ENCODE data around the gene PSMD3. TPM values are rescaled to one million over a fixed set of nuclear protein-coding genes. Genes with fewer than 3 reads are reported as not detected.

The PSMD3 gene
- polyA plus RNA-seq, 2 of the 4 experiments (the other 2 are of a cell fraction): 87.7 to 193 TPM

DNA sequence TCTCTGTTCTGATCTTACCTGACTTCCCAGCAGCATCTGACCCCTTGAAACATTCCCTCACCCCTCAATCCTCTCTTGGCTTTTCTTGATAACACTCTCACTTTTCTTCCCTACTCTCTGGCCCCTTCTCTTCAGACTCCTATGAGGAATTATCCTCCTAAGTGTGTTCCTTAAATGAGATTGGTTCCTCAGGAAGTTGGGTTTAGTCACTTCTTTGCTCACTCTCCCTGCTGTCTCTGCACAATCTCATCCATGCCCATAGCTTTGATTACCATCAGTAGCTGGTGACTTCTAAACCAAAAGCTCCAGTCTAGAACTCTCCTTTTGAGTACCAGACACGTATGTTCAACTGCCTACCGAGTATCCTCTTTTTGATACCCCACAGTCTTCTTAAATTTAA lies 60.6 kb downstream of the PSMD3 start:
- no peak for TF ChIP-seq ATOH8 (CRISPR knock-in tag; IDR thresholded peaks at IDR 0.05; ENCODE audit: low read depth)
- no peak for TF ChIP-seq CHD4 (IDR thresholded peaks at IDR 0.05; ENCODE audit: borderline replicate concordance)
- TF ChIP-seq, protein P1, sequence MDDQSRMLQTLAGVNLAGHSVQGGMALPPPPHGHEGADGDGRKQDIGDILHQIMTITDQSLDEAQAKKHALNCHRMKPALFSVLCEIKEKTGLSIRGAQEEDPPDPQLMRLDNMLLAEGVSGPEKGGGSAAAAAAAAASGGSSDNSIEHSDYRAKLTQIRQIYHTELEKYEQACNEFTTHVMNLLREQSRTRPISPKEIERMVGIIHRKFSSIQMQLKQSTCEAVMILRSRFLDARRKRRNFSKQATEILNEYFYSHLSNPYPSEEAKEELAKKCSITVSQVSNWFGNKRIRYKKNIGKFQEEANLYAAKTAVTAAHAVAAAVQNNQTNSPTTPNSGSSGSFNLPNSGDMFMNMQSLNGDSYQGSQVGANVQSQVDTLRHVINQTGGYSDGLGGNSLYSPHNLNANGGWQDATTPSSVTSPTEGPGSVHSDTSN (IDR thresholded peaks at IDR 0.05): no peak
- TF ChIP-seq KDM5A (IDR thresholded peaks at IDR 0.05): no peak
- no peak for TF ChIP-seq ZFP36 (IDR thresholded peaks at IDR 0.05; ENCODE audit: borderline replicate concordance, partially characterized antibody)
- TF ChIP-seq EP300 (IDR thresholded peaks at IDR 0.05): no peak
- TF ChIP-seq KDM1A (IDR thresholded peaks at IDR 0.05; ENCODE audit: low read depth): no peak
- no peak for TF ChIP-seq CEBPB (IDR thresholded peaks at IDR 0.05)
- no peak for TF ChIP-seq HMGXB4 (CRISPR knock-in tag; IDR thresholded peaks at IDR 0.05; ENCODE audit: borderline replicate concordance)
- TF ChIP-seq FOSL2 (IDR thresholded peaks at IDR 0.05): no peak
- no peak for TF ChIP-seq FOSL2 (CRISPR knock-in tag; IDR thresholded peaks at IDR 0.05)
- CTCF ChIA-PET: interaction anchor here (0.5 to 23.2 kb wide), 10 partner anchors 7 to 150 kb away, joined by 3 to 625 read pairs (median 7); partner anchors contain the start of gene CSF3
- H3K4me3 ChIP-seq: no peak overlapping the region
- 0 out of 3 replicates have a peak, but pooled peaks cover 7% of the 10 kb centered on the region for H3K4me1 ChIP-seq
- H3K27ac ChIP-seq: no peak overlapping the region
- DNase-seq (ENCODE audit: low read depth in 1 of 2, low spot score in 1 of 2) (no peak), FAIRE-seq (peak; percentile 28), ATAC-seq (no peak)
- POLR2A ChIA-PET: interaction anchor here (2.0 kb wide), 1 partner anchor 13 kb away, joined by 4 read pairs; the partner anchor contains the start of gene MED24
- 92% methylated on average over 2 of the region's 2 CpGs for WGBS (ENCODE audit: missing lambda C conversion rate)
- no peaks in the 10 kb centered on the region for H3K9me3 ChIP-seq
- no peak overlapping the region for H3K4me2 ChIP-seq

Small RNA genes within 50 kb of the gene (small RNA-seq; reads per million reads assigned to genes)
- gene SNORD124: 10.4 to 410 (median 71.9) reads per million in 6 experiments

Other genes starting within 250 kb of the PSMD3 start
- gene GRB7, start 242.9 kb upstream of the PSMD3 start, polyA plus RNA-seq (2011; rRNA removed): 5.9 and 8.6 TPM in 2 replicates
- 5.0 to 10.7 TPM (median 10.1 TPM) in 3 replicates for gene GRB7, start 242.9 kb upstream of the PSMD3 start, polyA plus RNA-seq (2017; fragmentation: RNase III; extraction: RNeasy Plus Mini Kit Qiagen cat#74134 plus additional on column Dnase treatment)
- not detected in 2 replicates for gene IKZF3, start 116.5 kb upstream of the PSMD3 start, polyA plus RNA-seq (2011; rRNA removed)
- gene IKZF3, start 116.5 kb upstream of the PSMD3 start, polyA plus RNA-seq (2017; fragmentation: RNase III; extraction: RNeasy Plus Mini Kit Qiagen cat#74134 plus additional on column Dnase treatment): not detected in 3 replicates
- gene ZPBP2, start 112.6 kb upstream of the PSMD3 start, polyA plus RNA-seq (2011; rRNA removed): not detected in 2 replicates
- gene ZPBP2, start 112.6 kb upstream of the PSMD3 start, polyA plus RNA-seq (2017; fragmentation: RNase III; extraction: RNeasy Plus Mini Kit Qiagen cat#74134 plus additional on column Dnase treatment): not detected in 3 replicates
- gene GSDMB, start 62.2 kb upstream of the PSMD3 start, polyA plus RNA-seq (2011; rRNA removed): 7.7 and 9.4 TPM in 2 replicates
- gene GSDMB, start 62.2 kb upstream of the PSMD3 start, polyA plus RNA-seq (2017; fragmentation: RNase III; extraction: RNeasy Plus Mini Kit Qiagen cat#74134 plus additional on column Dnase treatment): 4.9 to 6.8 TPM (median 6.4 TPM) in 3 replicates
- 26.9 and 49.0 TPM in 2 replicates for gene ORMDL3, start 53.2 kb upstream of the PSMD3 start, polyA plus RNA-seq (2011; rRNA removed)
- gene ORMDL3, start 53.2 kb upstream of the PSMD3 start, polyA plus RNA-seq (2017; fragmentation: RNase III; extraction: RNeasy Plus Mini Kit Qiagen cat#74134 plus additional on column Dnase treatment): 41.4 to 52.1 TPM (median 51.0 TPM) in 3 replicates
- not detected in 2 replicates for gene LRRC3C, start 53.1 kb upstream of the PSMD3 start, polyA plus RNA-seq (2011; rRNA removed)
- not detected in 3 replicates for gene LRRC3C, start 53.1 kb upstream of the PSMD3 start, polyA plus RNA-seq (2017; fragmentation: RNase III; extraction: RNeasy Plus Mini Kit Qiagen cat#74134 plus additional on column Dnase treatment)
- not detected in 2 replicates for gene GSDMA, start 17.8 kb upstream of the PSMD3 start, polyA plus RNA-seq (2011; rRNA removed)
- not detected in 3 replicates for gene GSDMA, start 17.8 kb upstream of the PSMD3 start, polyA plus RNA-seq (2017; fragmentation: RNase III; extraction: RNeasy Plus Mini Kit Qiagen cat#74134 plus additional on column Dnase treatment)
- gene CSF3, start 34.6 kb downstream of the PSMD3 start, polyA plus RNA-seq (2011; rRNA removed): 0.41 TPM in 1 of 2 replicates, not detected in the other
- not detected in 3 replicates for gene CSF3, start 34.6 kb downstream of the PSMD3 start, polyA plus RNA-seq (2017; fragmentation: RNase III; extraction: RNeasy Plus Mini Kit Qiagen cat#74134 plus additional on column Dnase treatment)
- gene MED24, start 73.6 kb downstream of the PSMD3 start, polyA plus RNA-seq (2011; rRNA removed): 63.6 and 89.5 TPM in 2 replicates
- gene MED24, start 73.6 kb downstream of the PSMD3 start, polyA plus RNA-seq (2017; fragmentation: RNase III; extraction: RNeasy Plus Mini Kit Qiagen cat#74134 plus additional on column Dnase treatment): 60.7 to 64.5 TPM (median 60.8 TPM) in 3 replicates
- gene THRA, start 82.2 kb downstream of the PSMD3 start, polyA plus RNA-seq (2011; rRNA removed): 20.1 and 27.4 TPM in 2 replicates
- 16.1 to 23.7 TPM (median 22.5 TPM) in 3 replicates for gene THRA, start 82.2 kb downstream of the PSMD3 start, polyA plus RNA-seq (2017; fragmentation: RNase III; extraction: RNeasy Plus Mini Kit Qiagen cat#74134 plus additional on column Dnase treatment)
- gene NR1D1, start 119.8 kb downstream of the PSMD3 start, polyA plus RNA-seq (2011; rRNA removed): 1.2 and 2.4 TPM in 2 replicates
- gene NR1D1, start 119.8 kb downstream of the PSMD3 start, polyA plus RNA-seq (2017; fragmentation: RNase III; extraction: RNeasy Plus Mini Kit Qiagen cat#74134 plus additional on column Dnase treatment): 3.0 to 4.6 TPM (median 4.4 TPM) in 3 replicates
- 87.8 and 95.1 TPM in 2 replicates for gene MSL1, start 141.2 kb downstream of the PSMD3 start, polyA plus RNA-seq (2011; rRNA removed)
- 60.4 to 70.1 TPM (median 64.8 TPM) in 3 replicates for gene MSL1, start 141.2 kb downstream of the PSMD3 start, polyA plus RNA-seq (2017; fragmentation: RNase III; extraction: RNeasy Plus Mini Kit Qiagen cat#74134 plus additional on column Dnase treatment)
- 62.8 and 67.9 TPM in 2 replicates for gene CASC3, start 159.7 kb downstream of the PSMD3 start, polyA plus RNA-seq (2011; rRNA removed)
- gene CASC3, start 159.7 kb downstream of the PSMD3 start, polyA plus RNA-seq (2017; fragmentation: RNase III; extraction: RNeasy Plus Mini Kit Qiagen cat#74134 plus additional on column Dnase treatment): 44.5 to 48.2 TPM (median 45.5 TPM) in 3 replicates
- 3.7 and 4.1 TPM in 2 replicates for gene RAPGEFL1, start 196.7 kb downstream of the PSMD3 start, polyA plus RNA-seq (2011; rRNA removed)
- 4.7 to 4.8 TPM (median 4.8 TPM) in 3 replicates for gene RAPGEFL1, start 196.7 kb downstream of the PSMD3 start, polyA plus RNA-seq (2017; fragmentation: RNase III; extraction: RNeasy Plus Mini Kit Qiagen cat#74134 plus additional on column Dnase treatment)
- gene WIPF2, start 238.5 kb downstream of the PSMD3 start, polyA plus RNA-seq (2011; rRNA removed): 13.8 and 15.3 TPM in 2 replicates
- gene WIPF2, start 238.5 kb downstream of the PSMD3 start, polyA plus RNA-seq (2017; fragmentation: RNase III; extraction: RNeasy Plus Mini Kit Qiagen cat#74134 plus additional on column Dnase treatment): 19.3 to 21.5 TPM (median 20.8 TPM) in 3 replicates